GM12872 (cell line): Measurements from ENCODE around the gene LRRC28.

ENCODE experiments used
- TF ChIP-seq, protein P1 (sequence below): IDR thresholded peaks from 3 replicates; pipeline ENCODE4 v1.5.1; 2011; ENCODE audit warnings: low read depth, mild to moderate bottlenecking, low read length, moderate library complexity; ENCODE audit not compliant: insufficient read depth

Gene LRRC28

DNA sequence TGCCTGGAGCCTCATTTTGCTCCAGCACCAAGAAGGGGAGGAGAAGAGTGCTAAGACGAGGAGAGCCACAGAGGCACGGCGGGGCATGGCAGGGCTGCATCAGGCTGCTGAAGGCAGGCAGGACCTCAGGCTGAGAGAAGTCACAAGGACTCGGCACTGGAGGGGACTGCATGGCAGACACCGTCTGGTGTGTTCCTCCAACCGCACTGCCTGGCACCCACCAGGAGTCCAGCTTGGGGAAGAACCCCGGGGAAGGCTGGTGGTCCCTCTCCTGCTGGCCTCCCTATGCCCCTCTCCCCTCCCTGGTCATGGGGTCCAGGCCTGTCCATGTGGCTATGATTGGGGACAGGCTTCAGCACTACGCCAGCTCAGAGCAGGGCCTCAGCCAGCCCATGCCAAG lies 161.3 kb downstream of the LRRC28 start:
- TF ChIP-seq, protein P1, sequence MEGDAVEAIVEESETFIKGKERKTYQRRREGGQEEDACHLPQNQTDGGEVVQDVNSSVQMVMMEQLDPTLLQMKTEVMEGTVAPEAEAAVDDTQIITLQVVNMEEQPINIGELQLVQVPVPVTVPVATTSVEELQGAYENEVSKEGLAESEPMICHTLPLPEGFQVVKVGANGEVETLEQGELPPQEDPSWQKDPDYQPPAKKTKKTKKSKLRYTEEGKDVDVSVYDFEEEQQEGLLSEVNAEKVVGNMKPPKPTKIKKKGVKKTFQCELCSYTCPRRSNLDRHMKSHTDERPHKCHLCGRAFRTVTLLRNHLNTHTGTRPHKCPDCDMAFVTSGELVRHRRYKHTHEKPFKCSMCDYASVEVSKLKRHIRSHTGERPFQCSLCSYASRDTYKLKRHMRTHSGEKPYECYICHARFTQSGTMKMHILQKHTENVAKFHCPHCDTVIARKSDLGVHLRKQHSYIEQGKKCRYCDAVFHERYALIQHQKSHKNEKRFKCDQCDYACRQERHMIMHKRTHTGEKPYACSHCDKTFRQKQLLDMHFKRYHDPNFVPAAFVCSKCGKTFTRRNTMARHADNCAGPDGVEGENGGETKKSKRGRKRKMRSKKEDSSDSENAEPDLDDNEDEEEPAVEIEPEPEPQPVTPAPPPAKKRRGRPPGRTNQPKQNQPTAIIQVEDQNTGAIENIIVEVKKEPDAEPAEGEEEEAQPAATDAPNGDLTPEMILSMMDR: no peak

GRCh38 chr15:99413955-99414754 lies 162.9 kb downstream of the LRRC28 start:
- TF ChIP-seq, protein P1: no peak

DNA sequence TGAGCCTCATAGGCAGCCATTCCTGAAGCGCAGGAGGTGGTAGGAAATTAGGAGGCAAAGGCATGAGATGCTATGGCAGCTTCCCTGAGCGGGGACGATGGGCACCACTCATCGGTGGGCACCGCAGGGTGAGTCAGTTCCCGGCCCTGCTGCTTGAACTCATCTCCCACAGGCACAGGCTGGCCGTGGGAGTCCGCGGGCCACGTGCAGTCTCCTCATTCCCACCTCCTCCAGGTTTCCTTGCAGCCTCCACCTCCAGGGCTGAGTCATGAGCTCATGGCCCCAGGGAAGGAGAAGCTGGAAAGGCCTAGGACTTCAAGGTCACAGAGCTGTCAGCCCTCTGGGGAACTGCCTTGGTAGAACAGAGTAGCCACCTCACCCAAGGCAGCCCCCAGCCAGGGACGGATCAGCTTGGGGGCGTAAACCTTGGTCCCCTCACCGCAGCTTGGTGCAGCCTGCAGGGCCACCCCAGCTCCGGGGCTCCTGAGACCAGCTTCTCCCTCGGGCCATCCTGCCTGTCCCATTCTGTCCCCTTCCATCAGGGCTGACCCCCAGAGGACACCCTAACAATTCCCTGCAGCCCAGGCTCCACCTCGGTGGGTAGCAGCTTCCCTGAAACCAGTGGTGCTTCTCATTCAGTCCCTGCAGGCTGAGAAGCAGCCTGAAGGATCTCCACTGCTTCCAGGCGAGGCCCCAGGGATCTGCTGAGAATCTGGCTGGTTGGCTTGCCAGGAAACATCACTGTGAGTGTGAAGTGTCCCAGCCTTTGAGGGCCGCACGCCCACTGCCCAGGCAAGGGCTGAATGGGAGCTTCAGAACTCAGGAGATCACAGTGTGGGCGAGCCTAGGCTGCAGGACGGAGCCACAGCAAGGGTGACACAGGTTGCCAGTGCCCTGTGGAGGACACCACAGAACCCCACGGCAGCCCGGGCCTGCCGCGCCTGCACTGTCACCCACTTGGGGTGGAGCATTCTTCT lies 163.8 kb downstream of the LRRC28 start:
- TF ChIP-seq, protein P1: no peak

DNA sequence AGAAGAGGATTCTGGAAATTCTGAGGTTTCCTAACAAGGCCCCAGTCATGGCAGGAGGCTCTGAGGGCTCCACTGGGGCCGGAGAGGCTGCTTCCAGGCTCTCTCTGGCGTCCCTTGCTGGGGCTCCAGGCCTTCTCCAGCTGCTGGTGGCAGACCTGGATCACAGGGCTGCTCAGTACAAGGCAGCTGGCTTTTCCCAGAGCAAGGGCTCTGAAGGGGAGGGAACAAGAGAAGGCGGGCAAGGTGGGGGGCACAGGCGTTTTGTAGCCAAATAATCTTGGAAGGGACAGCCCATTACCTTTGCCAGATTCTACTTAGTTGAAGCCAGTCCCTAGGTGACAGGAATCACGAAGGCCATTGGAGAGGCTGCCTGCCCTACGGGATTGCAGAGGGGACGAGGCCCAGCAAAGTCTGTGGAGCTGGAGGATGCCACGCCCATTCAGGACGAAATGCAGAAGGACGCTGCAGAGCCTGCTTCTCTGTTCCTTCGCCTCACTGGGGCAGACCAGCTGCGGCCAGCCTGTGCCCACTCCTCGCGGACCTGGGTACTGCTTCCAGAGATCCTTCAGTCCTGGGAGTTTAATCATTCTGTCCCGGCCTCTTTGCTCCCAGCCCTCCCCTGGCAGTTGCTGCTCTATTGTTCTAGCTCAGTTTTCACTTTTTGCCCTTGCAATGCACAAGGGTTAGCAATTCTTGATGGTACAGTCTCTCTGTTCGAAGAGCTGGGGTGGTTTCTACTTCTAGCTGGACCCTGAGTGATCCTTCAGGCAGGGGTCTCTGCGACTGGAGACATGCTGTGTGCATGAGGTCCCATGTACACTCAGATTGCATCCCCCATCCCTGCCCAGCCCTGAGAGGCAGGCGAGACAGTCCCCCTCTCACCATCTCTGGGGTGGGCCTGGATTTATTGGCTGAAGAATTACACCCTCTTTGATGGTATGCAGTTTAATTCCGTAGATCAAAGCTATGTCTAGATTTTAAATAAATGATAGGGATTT lies 165.2 kb downstream of the LRRC28 start:
- TF ChIP-seq, protein P1: no peak

- TF ChIP-seq, protein P1: no peak
These were observed 169.9 kb downstream of the LRRC28 start for GRCh38 chr15:99421172-99421656.

DNA sequence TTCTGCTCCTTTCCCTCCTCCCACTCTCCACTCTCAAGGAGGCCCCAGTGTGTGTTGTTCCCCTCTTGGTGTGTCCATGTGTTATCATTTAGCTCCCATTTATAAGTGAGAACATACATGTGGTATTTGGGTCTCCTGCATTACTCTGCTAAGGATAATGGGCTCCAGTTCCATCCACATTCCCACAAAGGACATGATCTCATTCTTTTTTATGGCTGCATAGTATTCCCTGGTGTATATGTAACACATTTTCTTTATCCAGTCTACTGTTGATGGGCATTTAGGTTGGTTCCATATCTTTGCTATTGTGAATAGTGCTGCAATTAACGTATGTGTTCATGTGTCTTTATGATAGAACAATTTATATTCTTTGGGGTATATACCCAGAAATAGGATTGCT lies 170.5 kb downstream of the LRRC28 start:
- TF ChIP-seq, protein P1: no peak
